Peyer's patch (tissue), 4 donors: ENCODE results near the gene ZC3H15. TPM values are rescaled to one million over a fixed set of nuclear protein-coding genes. Genes with fewer than 3 reads are reported as not detected.

Source experiments
- DNase-seq, 3 donors: peaks; one replicate each; pipeline ENCODE4 v3.0.0-alpha.2; 2017 to 2019
- H3K27ac ChIP-seq, 4 donors: fragments of 200-600 bp; sonication (generic); one replicate each; pipeline ENCODE4 v1.5.1; 2016 to 2019
- H3K27me3 ChIP-seq, 2 donors: fragments of 200-600 bp; sonication (generic); one replicate each; pipeline ENCODE4 v1.5.1; 2019
- H3K36me3 ChIP-seq, 3 donors: fragments of 200-600 bp; sonication (generic); one replicate each; pipeline ENCODE4 v1.5.1; 2016 to 2019
- H3K4me1 ChIP-seq, 4 donors: fragments of 200-600 bp; sonication (generic); one replicate each; pipeline ENCODE4 v1.5.1; 2016 to 2019
- H3K4me3 ChIP-seq, 4 donors: fragments of 200-600 bp; sonication (generic); 1 replicate in 3 of 4; 2 replicates in 1 of 4; pipeline ENCODE4 v1.5.1; 2016 to 2019; ENCODE audit warnings: mild to moderate bottlenecking in 1 of 4
- H3K9me3 ChIP-seq, 4 donors: fragments of 200-600 bp; sonication (generic); one replicate each; pipeline ENCODE4 v1.5.1; 2016 to 2019; ENCODE audit warnings: mild to moderate bottlenecking in 1 of 4
- CTCF ChIP-seq, 6 experiments: fragments of 450-650 bp in 4 of 6; fragments of 200-600 bp in 2 of 6; sonication (generic) in 1 of 6; IDR thresholded peaks; one replicate each; pipeline ENCODE4 v1.5.1; 2017 to 2019; ENCODE audit warnings: antibody characterized with exemption in 6 of 6, mild to moderate bottlenecking in 3 of 6, moderate library complexity in 1 of 6
- POLR2A ChIP-seq, 2 donors: fragments of 450-650 bp; IDR thresholded peaks; one replicate each; pipeline ENCODE4 v1.5.1; 2017; ENCODE audit warnings: antibody characterized with exemption in 2 of 2, mild to moderate bottlenecking in 2 of 2, moderate library complexity in 2 of 2
- total RNA-seq, 4 donors: library from RNA; depleted of rRNA; stranded (reverse); fragments of >200 nt; gene quantifications; one replicate each; pipeline ENCODE4 v1.1.0, GENCODE V29; 2016

The ZC3H15 gene
- total RNA-seq, 4 donors from 2014 or later = 39.7 to 82.5 (median 65.0) TPM

DNA sequence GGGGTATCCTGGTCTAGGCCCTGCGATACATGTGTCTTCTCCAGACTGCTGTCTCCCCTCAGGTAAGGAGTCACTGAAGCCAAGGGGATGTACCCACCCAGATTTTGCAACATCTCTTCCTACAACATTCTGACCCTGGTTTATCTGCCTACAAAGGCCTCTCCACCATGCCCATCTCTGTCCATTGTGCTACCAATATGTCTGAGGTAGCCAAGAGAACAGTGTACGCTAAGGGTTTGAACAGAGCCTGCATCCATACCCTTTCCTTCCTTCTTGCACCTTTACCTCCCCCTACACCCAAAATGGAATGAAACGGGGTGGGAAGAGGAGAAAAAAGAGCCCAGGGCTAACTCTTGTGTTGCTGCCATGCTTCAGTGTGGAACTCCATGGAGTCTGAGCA lies 11.9 kb downstream of the ZC3H15 start:
- Histone ChIP-seq H3K27ac (no peak overlapping the region), H3K36me3 (peaks cover 0 to 70% (median 0%) of the 10 kb centered on the region in 3 donors), H3K9me3 (no peaks in the 10 kb centered on the region), H3K4me1 (no peaks in the 10 kb centered on the region), H3K27me3 (no peaks in the 10 kb centered on the region), H3K4me3 (no peak overlapping the region)
- no peak for DNase-seq
- TF ChIP-seq CTCF (IDR thresholded peaks at IDR 0.05) (no peak), POLR2A (IDR thresholded peaks at IDR 0.05) (no peak)

DNA sequence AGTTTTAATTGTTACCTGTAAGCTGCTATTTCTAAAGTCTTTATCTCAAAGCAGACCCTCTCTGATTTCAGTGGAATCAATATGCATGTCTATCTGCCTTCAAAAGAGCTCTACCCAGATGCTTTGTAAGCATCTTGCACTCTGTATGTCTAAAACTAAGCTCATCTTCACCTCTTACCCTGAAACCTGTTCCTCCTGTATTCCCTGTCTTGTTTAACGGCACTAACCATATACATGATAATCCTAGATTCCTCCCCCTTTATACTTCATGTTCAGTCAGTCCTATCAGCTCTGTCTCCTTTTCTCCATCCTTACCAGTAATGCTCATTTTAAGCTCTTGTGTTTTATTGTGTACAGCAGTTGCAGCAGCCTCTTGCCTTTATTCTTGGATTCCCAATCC lies 12.8 kb downstream of the ZC3H15 start:
- Histone ChIP-seq H3K4me3 (no peak overlapping the region), H3K27ac (no peak overlapping the region), H3K4me1 (no peaks in the 10 kb centered on the region), H3K9me3 (no peaks in the 10 kb centered on the region), H3K27me3 (no peaks in the 10 kb centered on the region), H3K36me3 (peaks cover 0 to 77% (median 0%) of the 10 kb centered on the region in 3 donors)
- TF ChIP-seq CTCF (IDR thresholded peaks at IDR 0.05) (no peak), POLR2A (IDR thresholded peaks at IDR 0.05) (no peak)
- no peak for DNase-seq

GRCh38 chr2:186503827-186504606 lies 18.0 kb downstream of the ZC3H15 start:
- no peak overlapping the region for H3K4me3 ChIP-seq
- H3K9me3 ChIP-seq = no peaks in the 10 kb centered on the region
- no peak for TF ChIP-seq POLR2A (IDR thresholded peaks at IDR 0.05)
- TF ChIP-seq CTCF (IDR thresholded peaks at IDR 0.05) = peak; percentile 20 to 64 (median 56)
- H3K27me3 ChIP-seq = no peaks in the 10 kb centered on the region
- H3K36me3 ChIP-seq = peaks cover 0 to 82% (median 0%) of the 10 kb centered on the region in 3 donors
- no peak for DNase-seq
- H3K27ac ChIP-seq = no peak overlapping the region
- H3K4me1 ChIP-seq = no peaks in the 10 kb centered on the region

GRCh38 chr2:186508263-186508662 lies 22.2 kb downstream of the ZC3H15 start:
- DNase-seq = no peak
- Histone ChIP-seq H3K36me3 (peaks cover 0 to 59% (median 0%) of the 10 kb centered on the region in 3 donors), H3K27ac (no peak overlapping the region), H3K27me3 (no peaks in the 10 kb centered on the region), H3K9me3 (no peaks in the 10 kb centered on the region), H3K4me3 (no peak overlapping the region), H3K4me1 (no peaks in the 10 kb centered on the region)
- TF ChIP-seq CTCF (IDR thresholded peaks at IDR 0.05) (no peak), POLR2A (IDR thresholded peaks at IDR 0.05) (no peak)

GRCh38 chr2:186515376-186515775 lies 29.3 kb downstream of the ZC3H15 start:
- TF ChIP-seq CTCF (IDR thresholded peaks at IDR 0.05) = no peak
- no peak for TF ChIP-seq POLR2A (IDR thresholded peaks at IDR 0.05)
- DNase-seq = no peak

More at GRCh38 chr2:186515376-186515775, 29.3 kb downstream of the ZC3H15 start:
- Histone ChIP-seq H3K4me1 (no peaks in the 10 kb centered on the region), H3K9me3 (no peaks in the 10 kb centered on the region), H3K36me3 (peaks cover 0 to 23% (median 0%) of the 10 kb centered on the region in 3 donors), H3K4me3 (no peak overlapping the region), H3K27me3 (no peaks in the 10 kb centered on the region), H3K27ac (no peak overlapping the region)
